Ishikawa (cell line): ENCODE results near the gene SLC28A1.

ENCODE experiments used
- CEBPB ChIP-seq: IDR thresholded peaks from 2 replicates; pipeline ENCODE4 v1.6.1; 2012
- EP300 ChIP-seq: IDR thresholded peaks from 2 replicates; pipeline ENCODE4 v1.6.1; 2012; ENCODE audit warnings: borderline replicate concordance
- FOXM1 ChIP-seq: IDR thresholded peaks from 2 replicates; pipeline ENCODE4 v1.6.1; 2012; ENCODE audit warnings: low read depth, borderline replicate concordance
- NFIC ChIP-seq: IDR thresholded peaks from 2 replicates; pipeline ENCODE4 v1.6.1; 2012
- YY1 ChIP-seq: IDR thresholded peaks from 2 replicates; pipeline ENCODE4 v1.6.1; 2012; ENCODE audit warnings: low read depth
- TF ChIP-seq, protein P1 (sequence below): IDR thresholded peaks from 2 replicates; pipeline ENCODE4 v1.6.1; 2012
- TF ChIP-seq, protein P2 (sequence below): IDR thresholded peaks from 2 replicates; pipeline ENCODE4 v1.6.1; 2012; ENCODE audit warnings: low read depth, mild to moderate bottlenecking

GRCh38 chr15:84914351-84914750, 29.9 kb downstream of the SLC28A1 start:
- TF ChIP-seq, protein P1, sequence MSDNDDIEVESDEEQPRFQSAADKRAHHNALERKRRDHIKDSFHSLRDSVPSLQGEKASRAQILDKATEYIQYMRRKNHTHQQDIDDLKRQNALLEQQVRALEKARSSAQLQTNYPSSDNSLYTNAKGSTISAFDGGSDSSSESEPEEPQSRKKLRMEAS: no peak
- no peak for TF ChIP-seq FOXM1
- TF ChIP-seq, protein P2, sequence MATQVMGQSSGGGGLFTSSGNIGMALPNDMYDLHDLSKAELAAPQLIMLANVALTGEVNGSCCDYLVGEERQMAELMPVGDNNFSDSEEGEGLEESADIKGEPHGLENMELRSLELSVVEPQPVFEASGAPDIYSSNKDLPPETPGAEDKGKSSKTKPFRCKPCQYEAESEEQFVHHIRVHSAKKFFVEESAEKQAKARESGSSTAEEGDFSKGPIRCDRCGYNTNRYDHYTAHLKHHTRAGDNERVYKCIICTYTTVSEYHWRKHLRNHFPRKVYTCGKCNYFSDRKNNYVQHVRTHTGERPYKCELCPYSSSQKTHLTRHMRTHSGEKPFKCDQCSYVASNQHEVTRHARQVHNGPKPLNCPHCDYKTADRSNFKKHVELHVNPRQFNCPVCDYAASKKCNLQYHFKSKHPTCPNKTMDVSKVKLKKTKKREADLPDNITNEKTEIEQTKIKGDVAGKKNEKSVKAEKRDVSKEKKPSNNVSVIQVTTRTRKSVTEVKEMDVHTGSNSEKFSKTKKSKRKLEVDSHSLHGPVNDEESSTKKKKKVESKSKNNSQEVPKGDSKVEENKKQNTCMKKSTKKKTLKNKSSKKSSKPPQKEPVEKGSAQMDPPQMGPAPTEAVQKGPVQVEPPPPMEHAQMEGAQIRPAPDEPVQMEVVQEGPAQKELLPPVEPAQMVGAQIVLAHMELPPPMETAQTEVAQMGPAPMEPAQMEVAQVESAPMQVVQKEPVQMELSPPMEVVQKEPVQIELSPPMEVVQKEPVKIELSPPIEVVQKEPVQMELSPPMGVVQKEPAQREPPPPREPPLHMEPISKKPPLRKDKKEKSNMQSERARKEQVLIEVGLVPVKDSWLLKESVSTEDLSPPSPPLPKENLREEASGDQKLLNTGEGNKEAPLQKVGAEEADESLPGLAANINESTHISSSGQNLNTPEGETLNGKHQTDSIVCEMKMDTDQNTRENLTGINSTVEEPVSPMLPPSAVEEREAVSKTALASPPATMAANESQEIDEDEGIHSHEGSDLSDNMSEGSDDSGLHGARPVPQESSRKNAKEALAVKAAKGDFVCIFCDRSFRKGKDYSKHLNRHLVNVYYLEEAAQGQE: no peak
- TF ChIP-seq CEBPB: no peak
- TF ChIP-seq YY1: no peak
- no peak for TF ChIP-seq EP300
- no peak for TF ChIP-seq NFIC
